ENCODE data around the gene SAE1.
"Not testable (repeated sequence)": the region's sequence is repeated elsewhere in the genome, so short reads cannot be mapped to it uniquely, and the experiment has no call there.

SAE1 gene

GRCh38 chr19:47130589-47131227, at the start of gene SAE1:
TSS of gene SAE1 (plus strand) at chr19:47130835. CDS start at chr19:47130931, 96 bp downstream.
- DNase-seq, result peak; percentile 97

- no peak for DNase-seq
Observed at GRCh38 chr19:47081095-47081494, 49.5 kb upstream of the SAE1 start.

- no peak for DNase-seq
Observed at GRCh38 chr19:47082493-47082892, 48.1 kb upstream of the SAE1 start.

- no peak for DNase-seq
Observed at GRCh38 chr19:47084879-47085439, 45.7 kb upstream of the SAE1 start.

GRCh38 chr19:47086280-47086679, 44.4 kb upstream of the SAE1 start:
- DNase-seq, result no peak

GRCh38 chr19:47089767-47090350, 40.8 kb upstream of the SAE1 start:
- no peak for DNase-seq

- DNase-seq, result no peak
Observed at GRCh38 chr19:47093254-47093653, 37.4 kb upstream of the SAE1 start.

GRCh38 chr19:47093841-47094240, 36.8 kb upstream of the SAE1 start:
- DNase-seq, result no peak

GRCh38 chr19:47094557-47095475, 35.8 kb upstream of the SAE1 start:
- DNase-seq, result no peak

- DNase-seq, result no peak
Observed at GRCh38 chr19:47095476-47096099, 35.0 kb upstream of the SAE1 start.

GRCh38 chr19:47096100-47096704, 34.4 kb upstream of the SAE1 start:
- no peak for DNase-seq

- DNase-seq, result no peak
Observed at GRCh38 chr19:47096721-47097120, 33.9 kb upstream of the SAE1 start.

GRCh38 chr19:47097396-47098201, 33.0 kb upstream of the SAE1 start:
- no peak for DNase-seq

- no peak for DNase-seq
Observed at GRCh38 chr19:47098608-47099007, 32.0 kb upstream of the SAE1 start.

GRCh38 chr19:47099576-47100050, 31.0 kb upstream of the SAE1 start:
- no peak for DNase-seq

- DNase-seq, result no peak
Observed at GRCh38 chr19:47100290-47100689, 30.3 kb upstream of the SAE1 start.

GRCh38 chr19:47101116-47101515, 29.5 kb upstream of the SAE1 start:
- DNase-seq, result not testable (repeated sequence)

GRCh38 chr19:47102346-47103060, 28.1 kb upstream of the SAE1 start:
- DNase-seq, result no peak

GRCh38 chr19:47104680-47105079, 26.0 kb upstream of the SAE1 start:
- DNase-seq, result no peak

GRCh38 chr19:47105874-47106273, 24.8 kb upstream of the SAE1 start:
- DNase-seq, result no peak

- DNase-seq, result no peak
Observed at GRCh38 chr19:47106821-47107201, 23.8 kb upstream of the SAE1 start.
